ENCODE results near the gene TRAF2. TPM values are rescaled to one million over a fixed set of nuclear protein-coding genes. Genes with fewer than 3 reads are reported as not detected.

The TRAF2 gene
- total and polyA plus RNA-seq, 2 of the 8 experiments (the other 6 are each of a cell fraction or from before 2014, with no cell fraction given): 26.9 to 50.2 TPM

GRCh38 chr9:136960938-136961275, 74.6 kb downstream of the TRAF2 start:
- Histone ChIP-seq H4K91ac (replicated peaks; ENCODE audit: insufficient read length, low read length) (no peak overlapping the region), H3K36me3 (ENCODE audit: control insufficient read depth in 2 of 4, insufficient read depth in 4 of 4, low read length in 3 of 4) (no peaks in the 10 kb centered on the region), H2BK5ac (ENCODE audit: low read depth, low read length) (no peak overlapping the region), H3K4me3 (ENCODE audit: extremely low read depth in 1 of 4, insufficient read depth in 2 of 4, low read depth in 3 of 4, low read length in 4 of 4) (no peak overlapping the region), H3K4me2 (ENCODE audit: insufficient read depth in 1 of 2, low read depth in 2 of 2, low read length in 2 of 2) (no peak overlapping the region), H3K27ac (ENCODE audit: low read depth, low read length) (no peak overlapping the region), H3K23ac (ENCODE audit: insufficient read length) (no peak overlapping the region), H3K56ac (replicated peaks; ENCODE audit: insufficient read length, low read depth, low read length) (no peak overlapping the region), H3K9ac (replicated peaks in 1 of 4; ENCODE audit: extremely low read depth in 1 of 4, low read depth in 3 of 4, low read length in 3 of 4) (no peak overlapping the region), H4K8ac (ENCODE audit: extremely low read depth, insufficient read depth, low read length) (peak overlapping the region; percentile 89), H3K18ac (ENCODE audit: extremely low read depth, low read length) (no peak overlapping the region), H2BK20ac (ENCODE audit: low read length) (no peak overlapping the region; the same call in 1 of the 2 replicates), H3K79me2 (ENCODE audit: control insufficient read depth in 1 of 2, insufficient read depth in 2 of 2, low read length in 2 of 2) (no peaks in the 10 kb centered on the region), H3K79me1 (ENCODE audit: low read depth, low read length) (no peaks in the 10 kb centered on the region; the same call in 1 of the 2 replicates), H3K4ac (replicated peaks; ENCODE audit: insufficient read length, low read depth, low read length) (no peak overlapping the region), H4K5ac (ENCODE audit: insufficient read length, low read depth, low read length) (no peak overlapping the region), H2BK15ac (ENCODE audit: low read length) (no peak overlapping the region), H4K20me1 (replicated peaks in 1 of 2; ENCODE audit: control insufficient read depth in 1 of 2, insufficient read depth in 2 of 2, low read length in 2 of 2) (peaks cover 0 to 4% of the 10 kb centered on the region in 2 experiments), H3K23me2 (ENCODE audit: low read depth, low read length) (peaks cover 12% of the 10 kb centered on the region; the same call in 1 of the 2 replicates), H2BK120ac (replicated peaks; ENCODE audit: low read depth, low read length) (no peak overlapping the region), H3K9me3 (ENCODE audit: insufficient read depth in 2 of 2, low read depth in 1 of 2, low read length in 1 of 2) (no peaks in the 10 kb centered on the region), H3K4me1 (replicated peaks in 1 of 4; ENCODE audit: control insufficient read depth in 3 of 4, insufficient read depth in 4 of 4, low read length in 3 of 4) (peaks cover 0 to 5% (median 3%) of the 10 kb centered on the region in 4 experiments; a peak in 5 of 7 replicates), H2AFZ (ENCODE audit: low read length) (no peak overlapping the region), H3K14ac (ENCODE audit: insufficient read length) (no peak overlapping the region), H2BK12ac (ENCODE audit: low read depth, low read length) (peak overlapping the region; percentile 60; the same call in 1 of the 2 replicates), H3K27me3 (replicated peaks in 1 of 4; ENCODE audit: control insufficient read depth in 3 of 4, extremely low read depth in 1 of 4, insufficient read depth in 3 of 4, low read length in 3 of 4) (no peaks in the 10 kb centered on the region), H2AK5ac (ENCODE audit: low read depth, low read length) (no peak overlapping the region)
- CTCF ChIA-PET (ENCODE audit: partially characterized antibody): interaction anchor here (1.3 to 5.6 kb wide), 3 partner anchors 13 to 74 kb away, joined by 6 to 32 read pairs (median 31); partner anchors contain the start of gene PTGDS
- DNase-seq (ENCODE audit: low read depth in 1 of 2, low spot score in 2 of 2): no peak
- no peak for FAIRE-seq
- WGBS, 2 experiments (ENCODE audit: extremely low coverage in 1 of 2, insufficient coverage in 1 of 2, insufficient read length in 1 of 2, insufficient replicate concordance in 2 of 2, low coverage in 1 of 2, low lambda C conversion rate in 2 of 2, missing lambda C conversion rate in 1 of 2): 93% methylated on average over 14 of the region's 15 CpGs; no CpG with 5 or more reads in 1 of the 2 experiments
- POLR2A ChIA-PET (ENCODE audit: partially characterized antibody): interaction anchor here (1.5 kb wide), 1 partner anchor 23 kb away, joined by 3 read pairs; no protein-coding TSS in a partner anchor
- TF ChIP-seq CHD1 (IDR thresholded peaks at IDR 0.05; ENCODE audit: low read depth, low read length): no peak
- TF ChIP-seq FOSL1 (IDR thresholded peaks at IDR 0.05; ENCODE audit: insufficient read depth, low read depth, low read length): no peak
- no peak for TF ChIP-seq NANOG (IDR thresholded peaks at IDR 0.05; ENCODE audit: insufficient read depth, low read depth, low read length, poor library complexity, severe bottlenecking)
- no peak for TF ChIP-seq JUND (IDR thresholded peaks at IDR 0.05; ENCODE audit: low read length)
- no peak for TF ChIP-seq RBBP5 (IDR thresholded peaks at IDR 0.05; ENCODE audit: borderline replicate concordance, low read depth, low read length)
- TF ChIP-seq, protein P1, sequence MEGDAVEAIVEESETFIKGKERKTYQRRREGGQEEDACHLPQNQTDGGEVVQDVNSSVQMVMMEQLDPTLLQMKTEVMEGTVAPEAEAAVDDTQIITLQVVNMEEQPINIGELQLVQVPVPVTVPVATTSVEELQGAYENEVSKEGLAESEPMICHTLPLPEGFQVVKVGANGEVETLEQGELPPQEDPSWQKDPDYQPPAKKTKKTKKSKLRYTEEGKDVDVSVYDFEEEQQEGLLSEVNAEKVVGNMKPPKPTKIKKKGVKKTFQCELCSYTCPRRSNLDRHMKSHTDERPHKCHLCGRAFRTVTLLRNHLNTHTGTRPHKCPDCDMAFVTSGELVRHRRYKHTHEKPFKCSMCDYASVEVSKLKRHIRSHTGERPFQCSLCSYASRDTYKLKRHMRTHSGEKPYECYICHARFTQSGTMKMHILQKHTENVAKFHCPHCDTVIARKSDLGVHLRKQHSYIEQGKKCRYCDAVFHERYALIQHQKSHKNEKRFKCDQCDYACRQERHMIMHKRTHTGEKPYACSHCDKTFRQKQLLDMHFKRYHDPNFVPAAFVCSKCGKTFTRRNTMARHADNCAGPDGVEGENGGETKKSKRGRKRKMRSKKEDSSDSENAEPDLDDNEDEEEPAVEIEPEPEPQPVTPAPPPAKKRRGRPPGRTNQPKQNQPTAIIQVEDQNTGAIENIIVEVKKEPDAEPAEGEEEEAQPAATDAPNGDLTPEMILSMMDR (IDR thresholded peaks at IDR 0.05; ENCODE audit: control extremely low read depth in 1 of 3, insufficient read depth in 1 of 3, low read depth in 1 of 3, low read length in 3 of 3): no peak
- no peak for TF ChIP-seq SP2 (IDR thresholded peaks at IDR 0.05; ENCODE audit: low read length)
- TF ChIP-seq RNF2 (IDR thresholded peaks at IDR 0.05; ENCODE audit: borderline replicate concordance, low read depth, low read length, missing control alignments, poor library complexity, severe bottlenecking): no peak
- TF ChIP-seq TBP (IDR thresholded peaks at IDR 0.05; ENCODE audit: low read depth, low read length): no peak
- no peak for TF ChIP-seq YY1 (IDR thresholded peaks at IDR 0.05; ENCODE audit: low read depth, low read length)
- TF ChIP-seq SAP30 (IDR thresholded peaks at IDR 0.05; ENCODE audit: insufficient read depth, insufficient replicate concordance, low read length): no peak

All from H1 (cell line).